Tibial nerve (tissue), 4 donors: ENCODE data around the gene MID2.

Experiments
- EP300 ChIP-seq, 2 donors: sonication (generic); formaldehyde crosslinking; IDR thresholded peaks; one replicate each; pipeline ENCODE4 v1.6.1; 2017; ENCODE audit warnings: antibody characterized with exemption in 2 of 2, mild to moderate bottlenecking in 1 of 2
- POLR2A ChIP-seq, 2 donors: fragments of 450-650 bp; IDR thresholded peaks; one replicate each; pipeline ENCODE4 v1.6.1; 2017; ENCODE audit warnings: antibody characterized with exemption in 2 of 2, mild to moderate bottlenecking in 2 of 2, moderate library complexity in 2 of 2
- TF ChIP-seq, protein P1 (sequence below), 5 experiments: fragments of 200-600 bp in 3 of 5; fragments of 450-650 bp in 2 of 5; sonication (generic) in 3 of 5; IDR thresholded peaks; one replicate each; pipeline ENCODE4 v1.5.1; 2016 to 2019; ENCODE audit warnings: antibody characterized with exemption in 5 of 5, mild to moderate bottlenecking in 3 of 5, moderate library complexity in 2 of 5

GRCh38 chrX:107805179-107805578 lies 20.5 kb upstream of the MID2 start:
- TF ChIP-seq, protein P1, sequence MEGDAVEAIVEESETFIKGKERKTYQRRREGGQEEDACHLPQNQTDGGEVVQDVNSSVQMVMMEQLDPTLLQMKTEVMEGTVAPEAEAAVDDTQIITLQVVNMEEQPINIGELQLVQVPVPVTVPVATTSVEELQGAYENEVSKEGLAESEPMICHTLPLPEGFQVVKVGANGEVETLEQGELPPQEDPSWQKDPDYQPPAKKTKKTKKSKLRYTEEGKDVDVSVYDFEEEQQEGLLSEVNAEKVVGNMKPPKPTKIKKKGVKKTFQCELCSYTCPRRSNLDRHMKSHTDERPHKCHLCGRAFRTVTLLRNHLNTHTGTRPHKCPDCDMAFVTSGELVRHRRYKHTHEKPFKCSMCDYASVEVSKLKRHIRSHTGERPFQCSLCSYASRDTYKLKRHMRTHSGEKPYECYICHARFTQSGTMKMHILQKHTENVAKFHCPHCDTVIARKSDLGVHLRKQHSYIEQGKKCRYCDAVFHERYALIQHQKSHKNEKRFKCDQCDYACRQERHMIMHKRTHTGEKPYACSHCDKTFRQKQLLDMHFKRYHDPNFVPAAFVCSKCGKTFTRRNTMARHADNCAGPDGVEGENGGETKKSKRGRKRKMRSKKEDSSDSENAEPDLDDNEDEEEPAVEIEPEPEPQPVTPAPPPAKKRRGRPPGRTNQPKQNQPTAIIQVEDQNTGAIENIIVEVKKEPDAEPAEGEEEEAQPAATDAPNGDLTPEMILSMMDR (IDR thresholded peaks at IDR 0.05): no peak
- TF ChIP-seq POLR2A (IDR thresholded peaks at IDR 0.05) (no peak), EP300 (IDR thresholded peaks at IDR 0.05) (no peak)
